Osteocyte (in vitro differentiated cells): ENCODE data around the gene LIPT2. TPM values are rescaled to one million over a fixed set of nuclear protein-coding genes. Genes with fewer than 3 reads are reported as not detected.

ENCODE experiments used
- DNase-seq: peaks from one replicate; pipeline ENCODE4 v3.0.0; 2021; ENCODE audit warnings: mixed read lengths; ENCODE audit not compliant: unreplicated experiment; ENCODE audit errors: extremely low spot score
- H3K27ac Mint-ChIP-seq: one replicate; pipeline ENCODE4 v1.8.0; 2021; ENCODE audit warnings: mild to moderate bottlenecking, mixed read lengths; ENCODE audit not compliant: unreplicated experiment
- H3K27me3 Mint-ChIP-seq: one replicate; pipeline ENCODE4 v1.8.0; 2021; ENCODE audit warnings: mixed read lengths; ENCODE audit not compliant: unreplicated experiment
- H3K36me3 Mint-ChIP-seq: one replicate; pipeline ENCODE4 v1.8.0; 2021; ENCODE audit warnings: mixed read lengths; ENCODE audit not compliant: unreplicated experiment
- H3K4me1 Mint-ChIP-seq: one replicate; pipeline ENCODE4 v1.8.0; 2021; ENCODE audit warnings: mixed read lengths; ENCODE audit not compliant: unreplicated experiment
- H3K4me3 Mint-ChIP-seq: one replicate; pipeline ENCODE4 v1.8.0; 2021; ENCODE audit warnings: mild to moderate bottlenecking, moderate library complexity, mixed read lengths; ENCODE audit not compliant: unreplicated experiment
- H3K9me3 Mint-ChIP-seq: one replicate; pipeline ENCODE4 v1.8.0; 2021; ENCODE audit warnings: mixed read lengths; ENCODE audit not compliant: unreplicated experiment
- CTCF ChIP-seq: fragments of 200-600 bp; sonication (generic); IDR thresholded peaks from 2 replicates; pipeline ENCODE4 v1.5.0; 2021; ENCODE audit warnings: antibody characterized with exemption, mild to moderate bottlenecking, moderate library complexity
- total RNA-seq: library from RNA; stranded (reverse); gene quantifications from 2 replicates; pipeline ENCODE4 v1.2.1, GENCODE V29; 2021

Gene LIPT2
- total RNA-seq, 1 donor from 2014 or later = 1.6 TPM

- H3K27ac Mint-ChIP-seq = no peak overlapping the region
- no peak for DNase-seq
Measured at GRCh38 chr11:74442636-74443035, 50.9 kb downstream of the LIPT2 start.

More at GRCh38 chr11:74442636-74443035, 50.9 kb downstream of the LIPT2 start:
- Mint-ChIP-seq H3K27me3 (no peaks in the 10 kb centered on the region), H3K4me3 (no peak overlapping the region), H3K4me1 (peaks cover 49% of the 10 kb centered on the region), H3K36me3 (no peaks in the 10 kb centered on the region), H3K9me3 (no peaks in the 10 kb centered on the region)
- no peak for TF ChIP-seq CTCF

Other genes with a start within 250 kb of the LIPT2 start
- 6.1 and 6.4 TPM in 2 replicates for gene P4HA3, start 182.1 kb downstream of the LIPT2 start, total RNA-seq
- 19.8 and 22.1 TPM in 2 replicates for gene PGM2L1, start 95.3 kb downstream of the LIPT2 start, total RNA-seq
- gene KCNE3, start 26.2 kb downstream of the LIPT2 start, total RNA-seq = not detected in 2 replicates
- gene POLD3, start 98.9 kb upstream of the LIPT2 start, total RNA-seq = 12.8 and 16.2 TPM in 2 replicates
- gene CHRDL2, start 237.7 kb upstream of the LIPT2 start, total RNA-seq = not detected in 2 replicates